ENCODE data around the gene SLTM.
"Not testable (repeated sequence)": the region's sequence is repeated elsewhere in the genome, so short reads cannot be mapped to it uniquely, and the experiment has no call there.

The SLTM gene

GRCh38 chr15:58933281-58934113, at the start of gene SLTM:
Gene SLTM, minus strand, starts transcription at chr15:58933679. Its CDS starts 114 bp downstream, at chr15:58933565.
- DNase-seq = peak; percentile 86

- no peak for DNase-seq
Measured at GRCh38 chr15:58983261-58983660, 49.8 kb upstream of the SLTM start.

GRCh38 chr15:58981808-58982475, 48.5 kb upstream of the SLTM start:
- no peak for DNase-seq

GRCh38 chr15:58980351-58980939, 47.0 kb upstream of the SLTM start:
- DNase-seq = no peak

GRCh38 chr15:58977887-58978286, 44.4 kb upstream of the SLTM start:
- DNase-seq = no peak

GRCh38 chr15:58967479-58967878, 34.0 kb upstream of the SLTM start:
- DNase-seq = no peak

- no peak for DNase-seq
Measured at GRCh38 chr15:58966698-58967097, 33.2 kb upstream of the SLTM start.

- DNase-seq = no peak
Measured at GRCh38 chr15:58962662-58963565, 29.4 kb upstream of the SLTM start.

- DNase-seq = no peak
Measured at GRCh38 chr15:58962136-58962535, 28.7 kb upstream of the SLTM start.

GRCh38 chr15:58958811-58959210, 25.3 kb upstream of the SLTM start:
- no peak for DNase-seq

GRCh38 chr15:58957101-58957973, 23.9 kb upstream of the SLTM start:
- peak; percentile 62 for DNase-seq

GRCh38 chr15:58952751-58953150, 19.3 kb upstream of the SLTM start:
- no peak for DNase-seq

- no peak for DNase-seq
Measured at GRCh38 chr15:58951388-58952007, 18.0 kb upstream of the SLTM start.

- DNase-seq = no peak
Measured at GRCh38 chr15:58947179-58947578, 13.7 kb upstream of the SLTM start.

- not testable (repeated sequence) for DNase-seq
Measured at GRCh38 chr15:58934974-58935373, 1.5 kb upstream of the SLTM start.

GRCh38 chr15:58934521-58934920, 1.0 kb upstream of the SLTM start:
- no peak for DNase-seq

GRCh38 chr15:58934114-58934447, 602 bp upstream of the SLTM start:
- DNase-seq = no peak

- no peak for DNase-seq
Measured at GRCh38 chr15:58932710-58933280, 684 bp downstream of the SLTM start.

- no peak for DNase-seq
Measured at GRCh38 chr15:58931987-58932588, 1.4 kb downstream of the SLTM start.

- no peak for DNase-seq
Measured at GRCh38 chr15:58929891-58930416, 3.5 kb downstream of the SLTM start.

All from activated T-cell treated with anti-CD3 and anti-CD28 coated beads for 4 hours (primary cell).